ENCODE measurements around the gene DDR2. TPM values are rescaled to one million over a fixed set of nuclear protein-coding genes. Genes with fewer than 3 reads are reported as not detected.

Gene DDR2
- polyA plus RNA-seq, 1 of the 3 experiments (the other 2 are of a cell fraction) = 34.0 TPM

DNA sequence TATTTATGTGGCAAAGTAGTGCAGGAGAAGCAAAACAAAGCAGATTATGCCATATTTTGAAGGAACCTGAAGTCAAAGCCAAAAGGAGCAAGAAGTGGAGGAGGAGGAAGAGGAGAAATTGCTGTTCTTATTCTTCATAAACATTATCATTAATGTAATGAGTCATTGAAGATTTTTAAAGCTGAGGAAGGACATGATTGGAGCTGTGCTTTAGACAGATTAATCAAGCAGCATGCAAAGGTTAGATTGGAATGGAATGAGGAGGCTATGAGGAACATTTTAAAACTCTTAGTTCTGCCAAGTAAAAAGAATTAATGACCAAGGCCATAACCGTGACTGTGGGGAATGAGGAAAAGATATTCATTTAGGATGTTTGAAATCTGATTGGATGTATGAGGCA, 125.2 kb downstream of the DDR2 start:
- peaks cover 89 to 96% of the 10 kb centered on the region in 2 experiments for H3K36me3 ChIP-seq (replicated peaks in 1 of 2; ENCODE audit: control insufficient read depth in 1 of 2, insufficient read depth in 2 of 2, low read length in 1 of 2)

DNA sequence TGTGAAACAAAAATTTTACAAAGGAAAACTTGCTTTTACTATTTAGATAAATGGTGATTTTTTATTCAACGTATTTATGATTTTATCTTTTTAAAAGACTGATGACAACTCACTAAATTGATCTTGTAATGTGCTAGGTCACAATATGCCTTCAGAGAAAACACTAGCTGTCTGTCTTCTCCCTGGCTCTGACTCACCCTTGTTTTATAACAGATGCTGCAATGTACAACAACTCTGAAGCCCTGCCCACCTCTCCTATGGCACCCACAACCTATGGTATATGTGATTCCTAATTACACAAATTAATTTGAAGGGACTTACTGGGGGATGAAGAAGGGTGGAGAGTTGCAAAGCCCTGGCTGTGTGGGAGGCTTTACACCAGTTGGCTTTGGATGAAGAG, 133.5 kb downstream of the DDR2 start:
- Histone ChIP-seq H3K9me2 (no peaks in the 10 kb centered on the region), H3K4me3 (ENCODE audit: low read depth in 2 of 2, low read length in 1 of 2) (no peak overlapping the region), H3K4me1 (ENCODE audit: control insufficient read depth in 1 of 2, insufficient read depth in 2 of 2, low read depth in 1 of 2, low read length in 1 of 2) (no peaks in the 10 kb centered on the region; a peak in 1 of 4 replicates), H3K4me2 (no peak overlapping the region), H2AFZ (ENCODE audit: low read depth) (no peak overlapping the region), H3K9ac (no peak overlapping the region), H3K79me2 (ENCODE audit: insufficient read depth) (peaks cover 18% of the 10 kb centered on the region; the same call in 1 of the 2 replicates), H3K27me3 (ENCODE audit: insufficient read depth) (no peaks in the 10 kb centered on the region), H3K36me3 (replicated peaks in 1 of 2; ENCODE audit: control insufficient read depth in 1 of 2, insufficient read depth in 2 of 2, low read length in 1 of 2) (peaks cover 74 to 79% of the 10 kb centered on the region in 2 experiments), H4K20me1 (ENCODE audit: insufficient read depth) (no peaks in the 10 kb centered on the region), H3K9me3 (no peaks in the 10 kb centered on the region), H3K27ac (ENCODE audit: low read depth in 2 of 2, low read length in 1 of 2) (no peak overlapping the region), H3F3A (replicated peaks; ENCODE audit: insufficient read depth) (no peaks in the 10 kb centered on the region)
- no peak for DNase-seq
- ChIA-PET CTCF (no interaction called here), POLR2A (no interaction called here)
- 74% methylated on average over 1 of the region's 1 CpG for WGBS (ENCODE audit: low lambda C conversion rate)
- TF ChIP-seq MXI1 (IDR thresholded peaks at IDR 0.05; ENCODE audit: low read depth, low read length) (no peak), FOXM1 (IDR thresholded peaks at IDR 0.05; ENCODE audit: low read depth) (no peak), RXRA (IDR thresholded peaks at IDR 0.05; ENCODE audit: borderline replicate concordance, low read depth) (no peak), FOSL2 (IDR thresholded peaks at IDR 0.05; ENCODE audit: borderline replicate concordance, low read depth) (no peak), NFIC (IDR thresholded peaks at IDR 0.05; ENCODE audit: borderline replicate concordance) (no peak), MEF2A (IDR thresholded peaks at IDR 0.05; ENCODE audit: borderline replicate concordance, low read depth) (no peak), ELF1 (IDR thresholded peaks at IDR 0.05) (no peak), JUND (IDR thresholded peaks at IDR 0.05) (no peak), RCOR1 (IDR thresholded peaks at IDR 0.05; ENCODE audit: low read length) (no peak)
- TF ChIP-seq, protein P1, sequence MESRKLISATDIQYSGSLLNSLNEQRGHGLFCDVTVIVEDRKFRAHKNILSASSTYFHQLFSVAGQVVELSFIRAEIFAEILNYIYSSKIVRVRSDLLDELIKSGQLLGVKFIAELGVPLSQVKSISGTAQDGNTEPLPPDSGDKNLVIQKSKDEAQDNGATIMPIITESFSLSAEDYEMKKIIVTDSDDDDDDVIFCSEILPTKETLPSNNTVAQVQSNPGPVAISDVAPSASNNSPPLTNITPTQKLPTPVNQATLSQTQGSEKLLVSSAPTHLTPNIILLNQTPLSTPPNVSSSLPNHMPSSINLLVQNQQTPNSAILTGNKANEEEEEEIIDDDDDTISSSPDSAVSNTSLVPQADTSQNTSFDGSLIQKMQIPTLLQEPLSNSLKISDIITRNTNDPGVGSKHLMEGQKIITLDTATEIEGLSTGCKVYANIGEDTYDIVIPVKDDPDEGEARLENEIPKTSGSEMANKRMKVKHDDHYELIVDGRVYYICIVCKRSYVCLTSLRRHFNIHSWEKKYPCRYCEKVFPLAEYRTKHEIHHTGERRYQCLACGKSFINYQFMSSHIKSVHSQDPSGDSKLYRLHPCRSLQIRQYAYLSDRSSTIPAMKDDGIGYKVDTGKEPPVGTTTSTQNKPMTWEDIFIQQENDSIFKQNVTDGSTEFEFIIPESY (IDR thresholded peaks at IDR 0.05; ENCODE audit: borderline replicate concordance, low read depth) = no peak
- TF ChIP-seq, protein P2, sequence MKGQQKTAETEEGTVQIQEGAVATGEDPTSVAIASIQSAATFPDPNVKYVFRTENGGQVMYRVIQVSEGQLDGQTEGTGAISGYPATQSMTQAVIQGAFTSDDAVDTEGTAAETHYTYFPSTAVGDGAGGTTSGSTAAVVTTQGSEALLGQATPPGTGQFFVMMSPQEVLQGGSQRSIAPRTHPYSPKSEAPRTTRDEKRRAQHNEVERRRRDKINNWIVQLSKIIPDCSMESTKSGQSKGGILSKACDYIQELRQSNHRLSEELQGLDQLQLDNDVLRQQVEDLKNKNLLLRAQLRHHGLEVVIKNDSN (IDR thresholded peaks at IDR 0.05; ENCODE audit: borderline replicate concordance, low read depth) = no peak
- TF ChIP-seq, protein P3, sequence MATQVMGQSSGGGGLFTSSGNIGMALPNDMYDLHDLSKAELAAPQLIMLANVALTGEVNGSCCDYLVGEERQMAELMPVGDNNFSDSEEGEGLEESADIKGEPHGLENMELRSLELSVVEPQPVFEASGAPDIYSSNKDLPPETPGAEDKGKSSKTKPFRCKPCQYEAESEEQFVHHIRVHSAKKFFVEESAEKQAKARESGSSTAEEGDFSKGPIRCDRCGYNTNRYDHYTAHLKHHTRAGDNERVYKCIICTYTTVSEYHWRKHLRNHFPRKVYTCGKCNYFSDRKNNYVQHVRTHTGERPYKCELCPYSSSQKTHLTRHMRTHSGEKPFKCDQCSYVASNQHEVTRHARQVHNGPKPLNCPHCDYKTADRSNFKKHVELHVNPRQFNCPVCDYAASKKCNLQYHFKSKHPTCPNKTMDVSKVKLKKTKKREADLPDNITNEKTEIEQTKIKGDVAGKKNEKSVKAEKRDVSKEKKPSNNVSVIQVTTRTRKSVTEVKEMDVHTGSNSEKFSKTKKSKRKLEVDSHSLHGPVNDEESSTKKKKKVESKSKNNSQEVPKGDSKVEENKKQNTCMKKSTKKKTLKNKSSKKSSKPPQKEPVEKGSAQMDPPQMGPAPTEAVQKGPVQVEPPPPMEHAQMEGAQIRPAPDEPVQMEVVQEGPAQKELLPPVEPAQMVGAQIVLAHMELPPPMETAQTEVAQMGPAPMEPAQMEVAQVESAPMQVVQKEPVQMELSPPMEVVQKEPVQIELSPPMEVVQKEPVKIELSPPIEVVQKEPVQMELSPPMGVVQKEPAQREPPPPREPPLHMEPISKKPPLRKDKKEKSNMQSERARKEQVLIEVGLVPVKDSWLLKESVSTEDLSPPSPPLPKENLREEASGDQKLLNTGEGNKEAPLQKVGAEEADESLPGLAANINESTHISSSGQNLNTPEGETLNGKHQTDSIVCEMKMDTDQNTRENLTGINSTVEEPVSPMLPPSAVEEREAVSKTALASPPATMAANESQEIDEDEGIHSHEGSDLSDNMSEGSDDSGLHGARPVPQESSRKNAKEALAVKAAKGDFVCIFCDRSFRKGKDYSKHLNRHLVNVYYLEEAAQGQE (IDR thresholded peaks at IDR 0.05; ENCODE audit: low read depth, low read length) = no peak
- TF ChIP-seq, protein P4, sequence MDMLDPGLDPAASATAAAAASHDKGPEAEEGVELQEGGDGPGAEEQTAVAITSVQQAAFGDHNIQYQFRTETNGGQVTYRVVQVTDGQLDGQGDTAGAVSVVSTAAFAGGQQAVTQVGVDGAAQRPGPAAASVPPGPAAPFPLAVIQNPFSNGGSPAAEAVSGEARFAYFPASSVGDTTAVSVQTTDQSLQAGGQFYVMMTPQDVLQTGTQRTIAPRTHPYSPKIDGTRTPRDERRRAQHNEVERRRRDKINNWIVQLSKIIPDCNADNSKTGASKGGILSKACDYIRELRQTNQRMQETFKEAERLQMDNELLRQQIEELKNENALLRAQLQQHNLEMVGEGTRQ (IDR thresholded peaks at IDR 0.05; ENCODE audit: borderline replicate concordance, low read depth, low read length) = no peak
- TF ChIP-seq, protein P5, sequence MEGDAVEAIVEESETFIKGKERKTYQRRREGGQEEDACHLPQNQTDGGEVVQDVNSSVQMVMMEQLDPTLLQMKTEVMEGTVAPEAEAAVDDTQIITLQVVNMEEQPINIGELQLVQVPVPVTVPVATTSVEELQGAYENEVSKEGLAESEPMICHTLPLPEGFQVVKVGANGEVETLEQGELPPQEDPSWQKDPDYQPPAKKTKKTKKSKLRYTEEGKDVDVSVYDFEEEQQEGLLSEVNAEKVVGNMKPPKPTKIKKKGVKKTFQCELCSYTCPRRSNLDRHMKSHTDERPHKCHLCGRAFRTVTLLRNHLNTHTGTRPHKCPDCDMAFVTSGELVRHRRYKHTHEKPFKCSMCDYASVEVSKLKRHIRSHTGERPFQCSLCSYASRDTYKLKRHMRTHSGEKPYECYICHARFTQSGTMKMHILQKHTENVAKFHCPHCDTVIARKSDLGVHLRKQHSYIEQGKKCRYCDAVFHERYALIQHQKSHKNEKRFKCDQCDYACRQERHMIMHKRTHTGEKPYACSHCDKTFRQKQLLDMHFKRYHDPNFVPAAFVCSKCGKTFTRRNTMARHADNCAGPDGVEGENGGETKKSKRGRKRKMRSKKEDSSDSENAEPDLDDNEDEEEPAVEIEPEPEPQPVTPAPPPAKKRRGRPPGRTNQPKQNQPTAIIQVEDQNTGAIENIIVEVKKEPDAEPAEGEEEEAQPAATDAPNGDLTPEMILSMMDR (IDR thresholded peaks at IDR 0.05) = no peak
- TF ChIP-seq, protein P6, sequence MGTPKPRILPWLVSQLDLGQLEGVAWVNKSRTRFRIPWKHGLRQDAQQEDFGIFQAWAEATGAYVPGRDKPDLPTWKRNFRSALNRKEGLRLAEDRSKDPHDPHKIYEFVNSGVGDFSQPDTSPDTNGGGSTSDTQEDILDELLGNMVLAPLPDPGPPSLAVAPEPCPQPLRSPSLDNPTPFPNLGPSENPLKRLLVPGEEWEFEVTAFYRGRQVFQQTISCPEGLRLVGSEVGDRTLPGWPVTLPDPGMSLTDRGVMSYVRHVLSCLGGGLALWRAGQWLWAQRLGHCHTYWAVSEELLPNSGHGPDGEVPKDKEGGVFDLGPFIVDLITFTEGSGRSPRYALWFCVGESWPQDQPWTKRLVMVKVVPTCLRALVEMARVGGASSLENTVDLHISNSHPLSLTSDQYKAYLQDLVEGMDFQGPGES (IDR thresholded peaks at IDR 0.05; ENCODE audit: low read depth, low read length) = no peak

More for the DNA sequence above, 125.2 kb downstream of the DDR2 start:
- no peak overlapping the region for H3K4me3 ChIP-seq (ENCODE audit: low read depth in 2 of 2, low read length in 1 of 2)
- H3K9me3 ChIP-seq = no peaks in the 10 kb centered on the region
- TF ChIP-seq NFIC (IDR thresholded peaks at IDR 0.05; ENCODE audit: borderline replicate concordance) (no peak), SIN3A (IDR thresholded peaks at IDR 0.05; ENCODE audit: borderline replicate concordance, low read depth, low read length) (no peak), GABPA (IDR thresholded peaks at IDR 0.05; ENCODE audit: low read depth) (no peak), CHD2 (IDR thresholded peaks at IDR 0.05; ENCODE audit: low read length, partially characterized antibody) (no peak), FOXM1 (IDR thresholded peaks at IDR 0.05; ENCODE audit: low read depth) (no peak), RCOR1 (IDR thresholded peaks at IDR 0.05; ENCODE audit: low read length) (no peak), FOXJ3 (CRISPR knock-in tag; IDR thresholded peaks at IDR 0.05) (no peak)
- no peak for DNase-seq
- no peaks in the 10 kb centered on the region for H3K27me3 ChIP-seq (ENCODE audit: insufficient read depth)
- WGBS (ENCODE audit: low lambda C conversion rate) = 84% methylated on average over 1 of the region's 1 CpG
- H3K9ac ChIP-seq = no peak overlapping the region
- H3K79me2 ChIP-seq (ENCODE audit: insufficient read depth) = peaks cover 1% of the 10 kb centered on the region; the same call in 1 of the 2 replicates
- POLR2A ChIA-PET = no interaction called here
- H4K20me1 ChIP-seq (ENCODE audit: insufficient read depth) = no peaks in the 10 kb centered on the region
- H3K4me2 ChIP-seq = no peak overlapping the region
- peaks cover 0 to 29% of the 10 kb centered on the region in 2 experiments; a peak in 2 of 4 replicates for H3K4me1 ChIP-seq (ENCODE audit: control insufficient read depth in 1 of 2, insufficient read depth in 2 of 2, low read depth in 1 of 2, low read length in 1 of 2)
- CTCF ChIA-PET = no interaction called here
- H2AFZ ChIP-seq (ENCODE audit: low read depth) = no peak overlapping the region
- H3K27ac ChIP-seq (ENCODE audit: low read depth in 2 of 2, low read length in 1 of 2) = no peak overlapping the region
- H3K9me2 ChIP-seq = no peaks in the 10 kb centered on the region
- H3F3A ChIP-seq (replicated peaks; ENCODE audit: insufficient read depth) = peaks cover 6% of the 10 kb centered on the region
